Heart right ventricle (tissue), 16 donors: ENCODE data around the gene DNAJC10. TPM values are rescaled to one million over a fixed set of nuclear protein-coding genes. Genes with fewer than 3 reads are reported as not detected.

Experiments
- ATAC-seq, 8 donors: fragments of 200-7000 bp; cut with Tn5 transposase; one replicate each; pipeline ENCODE4 v1.9.1; 2020; ENCODE audit warnings: mild to moderate bottlenecking in 8 of 8, moderate library complexity in 8 of 8, moderate number of reproducible peaks in 1 of 8
- DNase-seq, 2 donors: peaks; one replicate each; pipeline ENCODE4 v3.0.0-alpha.2; 2020
- H3K27ac ChIP-seq, 10 donors: fragments of 200-600 bp; sonication (generic) in 2 of 10; one replicate each; pipeline versions ENCODE4 v1.5.0 to v1.8.0; 2020 to 2022; ENCODE audit warnings: mild to moderate bottlenecking in 3 of 10
- H3K27me3 ChIP-seq, 7 donors: fragments of 200-600 bp; one replicate each; pipeline ENCODE4 v1.8.0; 2021 to 2022; ENCODE audit warnings: mild to moderate bottlenecking in 2 of 7
- H3K36me3 ChIP-seq, 9 donors: fragments of 200-600 bp; sonication (generic) in 1 of 9; one replicate each; pipeline versions ENCODE4 v1.5.0 to v1.8.0; 2020 to 2022; ENCODE audit warnings: mild to moderate bottlenecking in 2 of 9
- H3K4me1 ChIP-seq, 9 donors: fragments of 200-600 bp; sonication (generic) in 1 of 9; one replicate each; pipeline versions ENCODE4 v1.5.0 to v1.8.0; 2020 to 2022; ENCODE audit warnings: mild to moderate bottlenecking in 4 of 9
- H3K4me3 ChIP-seq, 10 donors: fragments of 200-600 bp; sonication (generic) in 2 of 10; one replicate each; pipeline versions ENCODE4 v1.5.0 to v1.8.0; 2020 to 2022; ENCODE audit warnings: mild to moderate bottlenecking in 7 of 10, moderate library complexity in 2 of 10
- H3K9me3 ChIP-seq, 11 donors: fragments of 200-600 bp in 10 of 11; sonication (generic) in 2 of 11; one replicate each; pipeline versions ENCODE4 v1.5.0 to v1.8.0; 2013 to 2022; ENCODE audit warnings: mild to moderate bottlenecking in 2 of 11, control low read depth in 1 of 11, moderate library complexity in 1 of 11
- CTCF ChIP-seq, 9 donors: fragments of 200-600 bp; sonication (generic) in 2 of 9; IDR thresholded peaks; one replicate each; pipeline versions ENCODE4 v1.5.0 to v1.8.0; 2021 to 2022; ENCODE audit warnings: antibody characterized with exemption in 9 of 9, mild to moderate bottlenecking in 5 of 9, moderate library complexity in 1 of 9
- WGBS, 2 donors: extraction: QIAGEN DNeasy Blood & Tissue Kit; methylation state at CpG; one replicate each; pipeline ENCODE4 v1.1.7; 2013; ENCODE audit warnings: inconsistent platforms in 1 of 2; 5-methylcytosine and 5-hydroxymethylcytosine counted together
- intact Hi-C, 10 donors: fragments of 100-400 bp; cut with DNase I; formaldehyde crosslinking; loops; one replicate each; pipeline versions ENCODE4 v1.11.1 to v1.14.2; 2022
- polyA plus RNA-seq, 2 donors: library from polyadenylated mRNA; stranded (reverse); fragments of 200-250 nt; gene quantifications; one replicate each; pipeline ENCODE4 v1.2.3, GENCODE V29; 2013
- total RNA-seq, 10 donors: library from RNA; stranded (reverse); fragmentation: NEBNext Ultra II Directional in 3 of 10; extraction: Animal tissue kit (Norgen Biotek cat#: 25700) in 3 of 10; gene quantifications; one replicate each; pipeline versions ENCODE4 v1.2.1 to v1.2.4, GENCODE V29; 2021 to 2023
- donor health status: Arrhythmogenic right ventricular cardiomyopathy.
- donor health status: ischemic (EF 13 %, LVEDD 7.1; RV severe dilation, severe dysfunction).
- donor health status: healthy with polysubstance abuse.
- donor health status: DM: no; HTN: yes; CAD: no.
- donor health status: DM: no; HTN: no; CAD: no.
- donor health status: ischemic (EF 25% LVEDD 6.9; RV normal size, moderate dysfunction).
- donor health status: ischemic (EF 25% LVEDD 5.7; RV mildly dilated, moderate dysfunction).
- donor health status: healthy.
- donor health status: DM: yes; HTN: yes; CAD: no.
- donor health status: Ischemic cardiomyopathy.
- donor health status: ischemic (EF 35%, LVEDD 5.7; RV mildly dilated, moderate dysfunction).
- donor health status: nonischemic (EF 11% LVEDD 7.7; RV severe dilation, severe dysfunction).
- donor health status: DM: yes; HTN: yes; CAD: no.
- donor health status: PGD.
- donor health status: ischemic (EF 29% LVEDD 5.4; RV normal size, mild dysfunction).
- donor health status: nonischemic (EF 23%, LVEDD 6.1; RV moderate dilation, normal function).

Gene DNAJC10
- total and polyA plus RNA-seq, 12 donors, result 17.3 to 63.7 (median 52.4) TPM

- no peaks in the 10 kb centered on the region for H3K27me3 ChIP-seq
- no peak for DNase-seq
- intact Hi-C loops, result no loop called here
- TF ChIP-seq CTCF (IDR thresholded peaks at IDR 0.05), result no peak
- ATAC-seq, result no peak
- no peaks in the 10 kb centered on the region for H3K9me3 ChIP-seq
- WGBS, 2 donors, result 78 to 85% methylated on average over 1 of the region's 1 CpG
- H3K27ac ChIP-seq, result no peak overlapping the region
- H3K36me3 ChIP-seq, result no peaks in the 10 kb centered on the region
- H3K4me3 ChIP-seq, result no peak overlapping the region
- H3K4me1 ChIP-seq, result no peaks in the 10 kb centered on the region
Observed at GRCh38 chr2:182826064-182826463, 110.0 kb downstream of the DNAJC10 start.

GRCh38 chr2:182826496-182826895, 110.4 kb downstream of the DNAJC10 start:
- intact Hi-C loops, result no loop called here
- DNase-seq (no peak), ATAC-seq (no peak)
- Histone ChIP-seq H3K36me3 (no peaks in the 10 kb centered on the region), H3K27me3 (no peaks in the 10 kb centered on the region), H3K27ac (no peak overlapping the region), H3K4me3 (no peak overlapping the region), H3K9me3 (no peaks in the 10 kb centered on the region), H3K4me1 (no peaks in the 10 kb centered on the region)
- WGBS, 2 donors, result 87 to 95% methylated on average over 3 of the region's 3 CpGs
- no peak for TF ChIP-seq CTCF (IDR thresholded peaks at IDR 0.05)

- no peak overlapping the region for H3K4me3 ChIP-seq
- no peak overlapping the region for H3K27ac ChIP-seq
- TF ChIP-seq CTCF (IDR thresholded peaks at IDR 0.05), result no peak
- H3K4me1 ChIP-seq, result no peaks in the 10 kb centered on the region
- no peaks in the 10 kb centered on the region for H3K36me3 ChIP-seq
- WGBS, 2 donors, result 75% methylated on average over 2 of the region's 2 CpGs
- intact Hi-C loops, result no loop called here
- H3K27me3 ChIP-seq, result no peaks in the 10 kb centered on the region
- ATAC-seq, result no peak
- no peaks in the 10 kb centered on the region for H3K9me3 ChIP-seq
- DNase-seq, result no peak
Observed at GRCh38 chr2:182827182-182827879, 111.3 kb downstream of the DNAJC10 start.

GRCh38 chr2:182831101-182831500, 115.0 kb downstream of the DNAJC10 start:
- H3K36me3 ChIP-seq, result no peaks in the 10 kb centered on the region
- no peak overlapping the region for H3K4me3 ChIP-seq
- intact Hi-C loops, result no loop called here
- H3K27me3 ChIP-seq, result no peaks in the 10 kb centered on the region
- no peak overlapping the region for H3K27ac ChIP-seq
- ATAC-seq, result no peak
- peaks cover 0 to 9% (median 0%) of the 10 kb centered on the region in 9 donors for H3K4me1 ChIP-seq
- TF ChIP-seq CTCF (IDR thresholded peaks at IDR 0.05), result no peak
- H3K9me3 ChIP-seq, result no peaks in the 10 kb centered on the region
- DNase-seq, result no peak
